ENCODE data around the gene ELOVL2. TPM values are rescaled to one million over a fixed set of nuclear protein-coding genes. Genes with fewer than 3 reads are reported as not detected.
"Not testable (repeated sequence)": the region's sequence is repeated elsewhere in the genome, so short reads cannot be mapped to it uniquely, and the experiment has no call there.

Gene ELOVL2
- total and polyA plus RNA-seq, 4 donors, result 0.16 to 2.8 (median 0.24) TPM

DNA sequence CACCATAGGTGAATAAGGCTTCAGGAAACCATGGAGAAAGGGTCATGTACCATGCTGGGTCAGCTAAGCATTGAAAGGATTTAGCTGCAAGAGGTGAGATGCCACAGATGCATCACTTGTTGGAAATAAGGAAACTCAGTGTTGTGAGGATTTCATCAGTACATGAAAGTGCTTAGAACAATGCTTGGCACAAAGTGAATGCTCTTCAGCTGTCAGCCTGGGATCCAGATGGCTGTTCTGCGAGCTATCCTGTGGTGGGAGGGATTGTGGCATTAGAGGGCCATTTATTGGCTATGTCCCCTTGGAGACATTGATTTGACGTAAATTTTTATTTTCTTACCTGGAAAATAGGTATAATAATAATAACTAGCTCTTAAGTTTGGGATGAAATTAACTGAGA lies 53.0 kb downstream of the ELOVL2 start:
- DNase-seq (no peak), ATAC-seq (ENCODE audit: insufficient read depth, low FRiP score) (no peak)
- TF ChIP-seq, protein P1, sequence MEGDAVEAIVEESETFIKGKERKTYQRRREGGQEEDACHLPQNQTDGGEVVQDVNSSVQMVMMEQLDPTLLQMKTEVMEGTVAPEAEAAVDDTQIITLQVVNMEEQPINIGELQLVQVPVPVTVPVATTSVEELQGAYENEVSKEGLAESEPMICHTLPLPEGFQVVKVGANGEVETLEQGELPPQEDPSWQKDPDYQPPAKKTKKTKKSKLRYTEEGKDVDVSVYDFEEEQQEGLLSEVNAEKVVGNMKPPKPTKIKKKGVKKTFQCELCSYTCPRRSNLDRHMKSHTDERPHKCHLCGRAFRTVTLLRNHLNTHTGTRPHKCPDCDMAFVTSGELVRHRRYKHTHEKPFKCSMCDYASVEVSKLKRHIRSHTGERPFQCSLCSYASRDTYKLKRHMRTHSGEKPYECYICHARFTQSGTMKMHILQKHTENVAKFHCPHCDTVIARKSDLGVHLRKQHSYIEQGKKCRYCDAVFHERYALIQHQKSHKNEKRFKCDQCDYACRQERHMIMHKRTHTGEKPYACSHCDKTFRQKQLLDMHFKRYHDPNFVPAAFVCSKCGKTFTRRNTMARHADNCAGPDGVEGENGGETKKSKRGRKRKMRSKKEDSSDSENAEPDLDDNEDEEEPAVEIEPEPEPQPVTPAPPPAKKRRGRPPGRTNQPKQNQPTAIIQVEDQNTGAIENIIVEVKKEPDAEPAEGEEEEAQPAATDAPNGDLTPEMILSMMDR (IDR thresholded peaks at IDR 0.05; ENCODE audit: control extremely low read depth, extremely low read depth), result no peak
- Histone ChIP-seq H3K4me1 (ENCODE audit: control insufficient read depth in 5 of 5, insufficient read depth in 5 of 5, low read length in 5 of 5) (no peaks in the 10 kb centered on the region), H3K9ac (ENCODE audit: insufficient read depth in 1 of 2, low read length in 2 of 2) (no peak overlapping the region), H3K36me3 (ENCODE audit: control insufficient read depth in 4 of 4, insufficient read depth in 4 of 4, low read length in 4 of 4) (no peaks in the 10 kb centered on the region), H3K27ac (ENCODE audit: low read depth in 1 of 2, low read length in 1 of 2) (no peak overlapping the region), H3K9me3 (ENCODE audit: control insufficient read depth in 4 of 4, insufficient read depth in 3 of 4, low read length in 3 of 4) (no peaks in the 10 kb centered on the region), H3K27me3 (ENCODE audit: control insufficient read depth in 3 of 3, insufficient read depth in 3 of 3, low read length in 2 of 3) (no peaks in the 10 kb centered on the region), H3K4me3 (no peak overlapping the region)
- 60 to 74% methylated on average over 2 of the region's 2 CpGs for WGBS, 2 donors

DNA sequence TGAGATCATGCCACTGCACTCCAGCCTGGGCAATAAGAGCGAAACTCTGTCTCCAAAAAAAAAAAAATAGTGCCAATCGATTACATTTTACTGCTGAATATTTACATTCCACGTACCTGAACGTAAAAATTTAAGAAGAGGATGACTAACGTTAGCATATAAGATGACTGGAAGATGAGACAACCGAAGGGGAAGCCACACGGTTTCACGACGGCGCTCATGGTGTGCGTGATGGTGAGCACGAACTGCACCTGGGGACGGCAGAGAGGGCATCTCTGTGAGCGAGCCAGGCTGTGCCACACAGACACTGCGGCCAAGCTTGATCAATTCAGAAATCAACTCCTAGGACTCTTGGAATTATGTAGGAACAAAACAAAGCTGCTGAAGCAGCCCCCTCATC lies 54.5 kb downstream of the ELOVL2 start:
- Histone ChIP-seq H3K9ac (ENCODE audit: insufficient read depth in 1 of 2, low read length in 2 of 2) (no peak overlapping the region), H3K4me3 (no peak overlapping the region), H3K27ac (ENCODE audit: low read depth in 1 of 2, low read length in 1 of 2) (no peak overlapping the region), H3K36me3 (ENCODE audit: control insufficient read depth in 4 of 4, insufficient read depth in 4 of 4, low read length in 4 of 4) (no peaks in the 10 kb centered on the region), H3K27me3 (ENCODE audit: control insufficient read depth in 3 of 3, insufficient read depth in 3 of 3, low read length in 2 of 3) (no peaks in the 10 kb centered on the region), H3K4me1 (ENCODE audit: control insufficient read depth in 5 of 5, insufficient read depth in 5 of 5, low read length in 5 of 5) (no peaks in the 10 kb centered on the region), H3K9me3 (ENCODE audit: control insufficient read depth in 4 of 4, insufficient read depth in 3 of 4, low read length in 3 of 4) (no peaks in the 10 kb centered on the region)
- 94 to 95% methylated on average over 15 of the region's 15 CpGs for WGBS, 2 donors
- DNase-seq (no peak), ATAC-seq (ENCODE audit: insufficient read depth, low FRiP score) (no peak)
- TF ChIP-seq, protein P1 (IDR thresholded peaks at IDR 0.05; ENCODE audit: control extremely low read depth, extremely low read depth), result no peak

DNA sequence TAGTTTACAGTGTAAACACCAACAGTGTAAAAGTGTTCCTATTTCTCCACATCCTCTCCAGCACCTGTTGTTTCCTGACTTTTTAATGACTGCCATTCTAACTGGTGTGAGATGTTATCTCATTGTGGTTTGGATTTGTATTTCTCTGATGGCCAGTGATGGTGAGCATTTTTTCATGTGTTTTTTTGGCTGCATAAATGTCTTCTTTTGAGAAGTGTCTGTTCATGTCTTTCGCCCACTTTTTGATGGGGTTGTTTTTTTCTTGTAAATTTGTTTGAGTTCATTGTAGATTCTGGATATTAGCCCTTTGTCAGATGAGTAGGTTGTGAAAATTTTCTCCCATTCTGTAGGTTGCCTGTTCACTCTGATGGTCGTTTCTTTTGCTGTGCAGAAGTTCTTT lies 59.1 kb downstream of the ELOVL2 start:
- H3K4me3 ChIP-seq; H3K27ac ChIP-seq (ENCODE audit: low read depth in 1 of 2, low read length in 1 of 2); ATAC-seq (ENCODE audit: insufficient read depth, low FRiP score); H3K9me3 ChIP-seq (ENCODE audit: control insufficient read depth in 4 of 4, insufficient read depth in 3 of 4, low read length in 3 of 4); H3K9ac ChIP-seq (ENCODE audit: insufficient read depth in 1 of 2, low read length in 2 of 2); H3K27me3 ChIP-seq (ENCODE audit: control insufficient read depth in 3 of 3, insufficient read depth in 3 of 3, low read length in 2 of 3); H3K4me1 ChIP-seq (ENCODE audit: control insufficient read depth in 5 of 5, insufficient read depth in 5 of 5, low read length in 5 of 5); DNase-seq; H3K36me3 ChIP-seq (ENCODE audit: control insufficient read depth in 4 of 4, insufficient read depth in 4 of 4, low read length in 4 of 4): not testable (repeated sequence)
- 83 to 89% methylated on average over 1 to 2 of the region's 2 CpGs for WGBS, 2 donors

DNA sequence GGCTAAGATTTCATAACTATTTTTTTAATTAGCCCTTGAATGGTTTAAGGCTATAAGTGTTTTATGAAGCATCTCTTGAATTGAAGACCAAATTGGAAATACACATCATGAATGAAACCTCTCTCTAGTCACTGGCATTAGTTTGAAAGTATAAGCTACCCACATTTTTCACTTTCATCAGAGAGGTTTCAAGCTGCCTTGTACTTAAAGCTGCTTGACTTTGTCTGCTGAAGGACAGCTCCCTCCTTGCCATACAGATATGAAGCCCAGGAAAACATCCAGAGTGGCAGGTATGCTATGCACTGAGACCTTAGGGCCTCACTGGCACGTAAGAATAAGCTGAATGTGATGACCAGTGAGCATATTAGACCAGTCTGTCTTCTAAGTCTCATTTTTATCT lies 62.7 kb downstream of the ELOVL2 start:
- WGBS, 2 donors, result 81 to 89% methylated on average over 1 of the region's 1 CpG
- TF ChIP-seq, protein P1 (IDR thresholded peaks at IDR 0.05; ENCODE audit: control extremely low read depth, extremely low read depth), result no peak
- no peak for ATAC-seq (ENCODE audit: insufficient read depth, low FRiP score)
- no peak for DNase-seq
- no peaks in the 10 kb centered on the region for H3K36me3 ChIP-seq (ENCODE audit: control insufficient read depth in 4 of 4, insufficient read depth in 4 of 4, low read length in 4 of 4)
- H3K4me3 ChIP-seq, result no peak overlapping the region
- H3K27ac ChIP-seq (ENCODE audit: low read depth in 1 of 2, low read length in 1 of 2), result no peak overlapping the region
- H3K9ac ChIP-seq (ENCODE audit: insufficient read depth in 1 of 2, low read length in 2 of 2), result no peak overlapping the region
- H3K4me1 ChIP-seq (ENCODE audit: control insufficient read depth in 5 of 5, insufficient read depth in 5 of 5, low read length in 5 of 5), result no peaks in the 10 kb centered on the region
- H3K9me3 ChIP-seq (ENCODE audit: control insufficient read depth in 4 of 4, insufficient read depth in 3 of 4, low read length in 3 of 4), result no peaks in the 10 kb centered on the region
- no peaks in the 10 kb centered on the region for H3K27me3 ChIP-seq (ENCODE audit: control insufficient read depth in 3 of 3, insufficient read depth in 3 of 3, low read length in 2 of 3)
